NCI-H82 (cell line): ENCODE results near the gene FGB.

Experiments
- DNase-seq: peaks from one replicate; lab custom pipeline; 2025; lab: John Stamatoyannopoulos, UW

Gene FGB

DNA sequence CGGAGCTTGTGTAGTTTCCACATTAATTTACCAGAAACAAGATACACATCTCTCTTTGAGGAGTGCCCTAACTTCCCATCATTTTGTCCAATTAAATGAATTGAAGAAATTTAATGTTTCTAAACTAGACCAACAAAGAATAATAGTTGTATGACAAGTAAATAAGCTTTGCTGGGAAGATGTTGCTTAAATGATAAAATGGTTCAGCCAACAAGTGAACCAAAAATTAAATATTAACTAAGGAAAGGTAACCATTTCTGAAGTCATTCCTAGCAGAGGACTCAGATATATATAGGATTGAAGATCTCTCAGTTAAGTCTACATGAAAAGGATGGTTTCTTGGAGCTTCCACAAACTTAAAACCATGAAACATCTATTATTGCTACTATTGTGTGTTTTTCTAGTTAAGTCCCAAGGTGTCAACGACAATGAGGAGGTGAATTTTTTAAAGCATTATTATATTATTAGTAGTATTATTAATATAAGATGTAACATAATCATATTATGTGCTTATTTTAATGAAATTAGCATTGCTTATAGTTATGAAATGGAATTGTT lies at the start of gene FGB:
Gene FGB, plus strand, starts transcription at position 315 of the 558 bp plus-strand sequence. Its CDS starts 8 bp downstream, at position 323.
- DNase-seq, result no peak

DNA sequence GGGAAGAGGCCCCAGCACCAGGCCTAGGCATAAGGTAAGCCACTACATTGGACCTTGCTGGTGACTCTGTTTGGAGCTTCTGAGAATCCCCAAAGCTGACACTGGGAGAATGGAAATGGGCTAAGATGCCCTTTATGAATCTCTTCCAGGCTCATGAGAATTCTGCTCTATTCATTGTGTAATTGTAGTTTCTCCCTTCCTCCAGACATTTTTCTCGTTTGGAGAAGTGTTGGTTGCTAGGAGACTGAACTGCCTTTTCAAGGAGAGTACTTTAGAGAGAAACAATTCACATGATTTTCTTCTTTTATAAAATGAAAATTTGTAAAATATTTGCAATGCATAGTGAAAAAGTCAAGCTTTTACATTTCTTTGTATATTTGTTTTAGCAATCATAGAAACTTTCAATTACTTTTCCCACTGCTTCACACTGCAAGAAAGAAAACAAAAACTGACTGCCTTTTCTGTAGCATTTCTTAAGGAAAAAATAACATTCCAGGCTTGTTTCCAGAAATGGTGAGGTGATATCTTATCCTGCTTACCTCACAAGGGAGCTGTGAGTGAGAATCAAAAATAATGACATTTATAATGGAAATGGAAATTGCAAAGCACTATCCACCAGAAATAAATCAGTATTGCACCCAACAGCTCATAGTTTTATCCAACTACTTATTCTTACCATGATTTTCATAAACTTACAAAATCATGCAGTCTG lies 46.3 kb upstream of the FGB start:
- no peak for DNase-seq

DNA sequence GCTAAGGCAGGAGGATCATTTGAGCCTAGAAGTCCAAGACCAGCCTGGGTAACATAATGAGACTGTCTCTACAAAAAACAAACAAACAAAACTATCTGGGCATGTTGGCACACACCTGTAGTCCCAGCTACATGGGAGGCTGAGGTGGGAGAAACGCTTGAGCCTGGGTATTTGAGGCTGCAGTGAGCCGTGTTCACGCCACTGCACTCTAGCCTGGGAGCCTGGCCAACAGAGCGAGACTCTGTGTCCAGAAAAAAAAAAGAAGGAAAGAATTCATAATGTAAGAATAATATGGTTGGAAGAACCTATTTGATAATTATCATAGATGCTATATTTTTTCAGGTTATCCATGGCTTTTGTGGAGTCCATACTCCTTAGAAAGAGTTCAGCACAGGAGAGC lies 45.2 kb upstream of the FGB start:
- no peak for DNase-seq

GRCh38 chr4:154519214-154519613 lies 43.6 kb upstream of the FGB start:
- DNase-seq, result no peak

DNA sequence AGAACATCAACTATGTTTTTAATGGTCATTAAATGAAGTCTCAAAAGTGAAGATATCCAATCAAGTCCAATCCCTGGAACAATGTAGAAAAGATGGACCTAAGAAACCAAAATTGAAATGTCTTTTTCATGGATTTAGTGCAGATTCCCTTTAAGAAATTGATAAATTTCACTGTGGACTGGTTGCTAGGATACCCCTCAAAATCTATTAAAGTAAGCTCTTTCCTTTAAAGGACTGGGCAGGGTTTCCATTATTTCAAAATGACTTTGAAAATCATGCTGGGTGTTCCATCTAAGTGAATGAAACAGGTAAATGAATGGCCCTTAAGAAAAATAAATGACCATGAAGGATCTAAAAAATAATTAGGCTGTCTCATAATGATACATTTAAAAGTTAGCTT lies 41.2 kb upstream of the FGB start:
- DNase-seq, result no peak

GRCh38 chr4:154526151-154526550 lies 36.7 kb upstream of the FGB start:
- DNase-seq, result no peak

DNA sequence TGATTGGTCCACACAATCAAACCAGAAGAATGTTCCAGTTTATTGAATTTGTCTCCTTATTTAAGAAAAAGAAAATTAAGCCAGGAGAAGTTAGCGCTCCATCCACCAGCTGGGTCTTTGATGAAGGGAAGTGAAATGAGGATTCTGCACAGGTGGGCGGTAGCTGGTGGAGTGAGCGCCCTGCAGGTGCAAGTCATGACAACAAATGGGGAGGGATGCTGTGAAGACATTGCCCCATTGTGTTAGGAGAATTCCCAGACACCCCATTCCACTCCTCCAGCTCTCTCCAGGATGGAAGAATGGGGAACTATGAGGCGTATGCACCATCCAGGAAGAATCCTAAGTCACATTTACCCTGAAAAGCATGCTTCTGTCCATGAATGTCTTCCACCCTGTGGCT lies 35.5 kb upstream of the FGB start:
- DNase-seq, result no peak

GRCh38 chr4:154528869-154529268 lies 33.9 kb upstream of the FGB start:
- DNase-seq, result no peak

DNA sequence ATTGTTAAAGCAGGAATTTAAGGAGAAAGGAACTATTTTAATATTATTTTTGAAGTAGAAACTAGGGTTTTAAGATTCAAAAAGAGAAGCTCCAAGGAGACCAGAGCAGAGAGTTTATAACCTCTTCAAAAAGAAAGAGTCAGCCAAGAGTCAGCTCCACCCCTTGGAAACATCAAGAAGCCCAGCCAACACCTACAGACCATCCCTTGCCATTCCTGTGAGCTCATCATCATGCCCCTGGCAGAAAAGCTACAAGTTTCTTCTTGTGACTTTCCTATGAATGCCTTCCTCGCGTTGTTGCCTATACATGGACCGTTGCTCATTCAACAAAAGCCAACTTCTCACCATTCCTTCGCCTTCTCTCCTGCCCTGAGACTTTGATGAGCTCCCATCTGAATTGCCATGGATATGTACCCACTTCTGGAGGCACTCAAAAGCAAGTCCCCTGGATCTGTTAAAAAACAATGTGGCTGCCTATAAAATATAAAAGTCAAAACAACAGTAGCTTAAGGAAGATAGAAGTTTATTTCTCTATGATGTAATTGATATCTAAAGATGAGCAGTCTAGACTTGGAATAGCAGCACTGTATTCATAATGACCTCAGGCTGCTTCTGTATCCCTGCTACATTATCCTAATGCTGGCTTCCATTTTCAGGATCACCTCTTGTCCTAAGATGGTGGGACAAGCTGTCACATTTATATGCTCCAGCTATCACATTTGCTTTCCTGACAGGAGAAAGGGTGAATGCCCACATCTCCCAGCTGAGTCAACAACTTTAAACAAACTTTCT lies 32.9 kb upstream of the FGB start:
- DNase-seq, result no peak

DNA sequence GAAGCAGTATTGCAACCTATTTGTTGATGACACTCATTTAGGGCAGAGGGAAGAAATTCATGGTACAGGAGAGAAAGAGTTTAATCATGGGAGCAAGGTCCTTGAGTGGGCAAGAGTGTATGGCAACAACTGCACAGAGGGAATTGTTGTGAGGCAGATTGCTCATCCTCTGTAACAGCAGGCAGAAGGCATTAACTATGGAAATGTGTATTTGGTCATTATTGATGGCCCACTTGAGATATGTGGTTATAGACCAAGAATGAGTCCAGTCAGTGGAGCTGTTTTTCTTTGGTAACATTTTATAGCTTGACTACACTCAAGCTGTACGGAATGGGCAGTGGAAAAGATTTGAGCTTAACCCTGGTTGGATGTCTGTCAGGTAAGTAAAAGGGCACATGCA lies 28.5 kb upstream of the FGB start:
- no peak for DNase-seq

GRCh38 chr4:154542271-154542879 lies 20.4 kb upstream of the FGB start:
- no peak for DNase-seq

DNA sequence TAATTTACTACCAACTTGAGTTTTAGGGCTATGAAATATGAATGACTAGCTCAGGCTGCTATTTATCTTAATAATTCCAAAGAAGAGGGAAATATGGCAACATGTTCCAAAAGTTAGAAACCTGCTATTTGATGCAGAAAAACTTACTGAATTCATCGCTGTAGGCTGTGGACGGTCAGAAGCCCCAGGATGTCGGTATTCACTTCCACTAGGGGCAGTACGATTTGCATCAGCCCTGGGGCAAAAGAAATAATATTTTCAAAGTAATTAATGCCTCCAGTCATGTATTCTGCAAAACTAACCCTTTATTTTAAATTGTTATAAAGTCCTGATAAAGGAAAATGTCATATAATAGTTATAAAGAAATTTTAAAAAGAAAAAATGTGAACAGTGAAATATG lies 17.1 kb upstream of the FGB start:
- DNase-seq, result no peak

DNA sequence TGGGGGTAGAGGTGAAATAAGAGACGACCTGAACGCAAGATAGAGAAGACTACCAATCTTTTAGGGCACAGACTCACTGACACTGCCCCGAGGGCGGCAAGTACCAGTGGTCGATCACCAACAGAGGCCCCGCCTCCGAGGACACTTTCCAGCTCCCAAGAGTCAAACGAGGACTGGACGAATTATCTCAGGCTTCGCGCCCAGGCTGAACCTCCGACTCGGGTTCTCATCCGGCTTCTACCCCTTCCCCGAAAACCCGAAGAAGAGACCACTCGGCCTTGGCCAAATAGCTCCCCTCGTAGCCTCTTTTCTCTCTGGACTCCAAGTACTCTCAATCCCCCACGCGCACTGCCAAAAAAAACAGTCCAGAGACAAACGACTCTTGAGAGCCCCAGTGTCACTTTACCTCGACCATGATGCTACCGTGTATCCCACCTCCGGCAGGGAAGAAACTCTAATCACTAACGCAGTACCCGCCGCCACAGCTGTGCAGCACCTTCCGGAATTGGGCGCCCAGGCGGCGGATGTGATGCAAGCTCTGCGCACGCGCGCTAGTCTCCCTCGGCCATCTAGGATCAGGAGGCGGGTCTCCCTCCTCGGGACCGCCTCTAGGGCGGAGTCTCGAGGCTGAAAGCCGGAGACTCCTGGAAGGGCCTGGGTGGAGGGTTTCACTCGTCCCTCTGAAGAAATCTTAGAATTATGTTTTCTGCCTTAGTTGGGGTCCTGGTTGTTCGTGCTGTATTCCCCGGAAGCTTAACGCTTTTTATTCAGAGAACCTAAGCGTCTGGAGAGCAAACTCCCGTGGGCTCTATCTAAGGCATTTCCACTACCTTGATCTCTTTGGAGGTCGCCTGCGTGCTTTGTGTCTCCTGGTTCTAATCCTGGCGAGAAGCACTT lies 12.7 kb upstream of the FGB start, which contains the start of gene PLRG1:
Gene PLRG1, minus strand, starts transcription at position 507 of the 897 bp plus-strand sequence. Its CDS starts 92 bp downstream, at position 415.
- peak; percentile 97 for DNase-seq

GRCh38 chr4:154551872-154552686 lies 10.7 kb upstream of the FGB start:
- peak; percentile 75 for DNase-seq

GRCh38 chr4:154559141-154559493 lies 3.7 kb upstream of the FGB start:
- no peak for DNase-seq

- DNase-seq, result peak; percentile 66
Measured at GRCh38 chr4:154559494-154560418, 3.1 kb upstream of the FGB start.

DNA sequence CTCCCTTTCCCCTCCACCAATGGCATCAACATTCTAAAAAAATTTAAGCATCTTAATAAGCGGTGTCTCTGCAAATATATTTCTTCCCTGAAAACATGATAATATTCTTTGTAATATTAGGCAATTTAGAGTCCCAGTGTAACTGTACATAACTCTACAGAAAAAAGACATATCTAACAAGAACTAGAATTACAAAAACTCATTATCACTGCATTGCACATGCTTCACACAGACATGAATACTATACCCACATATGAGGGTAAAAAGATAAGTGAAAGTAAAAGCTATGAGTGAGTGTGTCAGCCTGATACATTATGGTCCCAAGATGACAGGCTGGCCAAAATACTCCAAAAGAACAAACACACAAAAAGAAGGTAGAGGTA lies 2.4 kb upstream of the FGB start:
- DNase-seq, result no peak

- DNase-seq, result no peak
Measured at GRCh38 chr4:154560824-154561231, 2.0 kb upstream of the FGB start.

DNA sequence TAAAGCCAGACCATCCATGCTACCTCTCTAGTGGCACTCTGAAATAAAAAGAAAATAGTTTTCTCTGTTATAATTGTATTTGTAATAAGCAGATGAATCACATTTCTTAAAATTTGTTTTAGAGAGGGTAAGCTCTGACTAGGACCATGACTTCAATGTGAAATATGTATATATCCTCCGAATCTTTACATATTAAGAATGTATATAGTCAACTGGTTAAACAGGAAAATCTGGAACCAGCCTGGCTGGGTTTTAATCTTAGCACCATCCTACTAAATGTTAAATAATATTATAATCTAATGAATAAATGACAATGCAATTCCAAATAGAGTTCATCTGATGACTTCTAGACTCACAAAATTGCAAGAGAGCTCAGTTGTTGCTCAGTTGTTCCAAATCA lies 1.5 kb downstream of the FGB start:
- no peak for DNase-seq

GRCh38 chr4:154565704-154566103 lies 2.9 kb downstream of the FGB start:
- no peak for DNase-seq
